OCI-LY3 (cell line): ENCODE data around the gene ZNF333.

Source experiments
- EZH2phosphoT487 ChIP-seq: fragments of 200-600 bp; shearing (Covaris generic); IDR thresholded peaks from 2 replicates; pipeline ENCODE4 v1.6.1; 2018; ENCODE audit warnings: antibody characterized with exemption, mixed run types, low read depth
- TF ChIP-seq, protein P1 (sequence below): fragments of 200-600, 300-600 bp; sonication (generic); IDR thresholded peaks from 2 replicates; pipeline ENCODE4 v1.5.1; 2014; ENCODE audit warnings: antibody characterized with exemption, low read length, low read depth

DNA sequence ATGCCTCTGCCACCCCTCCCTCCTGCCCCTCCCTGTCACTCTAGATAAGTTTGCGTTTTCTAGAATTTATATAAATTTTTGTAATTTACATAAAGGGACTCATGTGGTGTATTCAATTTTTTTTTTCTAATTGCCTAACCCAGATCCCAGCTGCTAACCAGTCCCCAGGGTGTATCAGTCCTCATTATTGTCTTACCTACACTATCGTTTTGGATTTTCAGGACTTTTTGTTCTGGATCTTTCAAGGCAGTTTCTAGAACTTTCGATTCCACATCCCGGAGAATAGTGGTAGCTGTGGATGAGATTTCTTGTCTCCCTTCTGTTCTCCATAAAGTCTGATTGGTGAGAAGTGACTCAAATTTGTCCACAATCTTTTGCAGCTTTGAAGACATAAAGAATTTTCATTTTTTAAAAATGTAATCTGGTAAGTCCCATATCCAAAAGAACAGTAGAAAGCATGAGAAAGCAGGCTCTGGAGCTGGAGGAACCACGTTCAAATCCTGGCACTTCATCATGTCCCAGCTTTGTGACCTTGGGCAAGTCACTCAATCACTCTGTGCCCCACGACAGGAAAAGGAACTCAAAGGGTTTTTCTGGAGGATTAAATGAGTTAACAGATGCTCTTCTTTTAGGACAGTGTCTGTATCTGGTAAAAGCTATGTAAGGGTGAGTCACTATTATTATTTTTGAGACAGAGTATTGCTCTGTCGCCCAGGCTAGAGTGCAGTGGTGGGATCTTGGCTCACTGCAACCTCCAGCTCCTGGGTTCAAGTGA, 34.9 kb upstream of the ZNF333 start:
- TF ChIP-seq, protein P1, sequence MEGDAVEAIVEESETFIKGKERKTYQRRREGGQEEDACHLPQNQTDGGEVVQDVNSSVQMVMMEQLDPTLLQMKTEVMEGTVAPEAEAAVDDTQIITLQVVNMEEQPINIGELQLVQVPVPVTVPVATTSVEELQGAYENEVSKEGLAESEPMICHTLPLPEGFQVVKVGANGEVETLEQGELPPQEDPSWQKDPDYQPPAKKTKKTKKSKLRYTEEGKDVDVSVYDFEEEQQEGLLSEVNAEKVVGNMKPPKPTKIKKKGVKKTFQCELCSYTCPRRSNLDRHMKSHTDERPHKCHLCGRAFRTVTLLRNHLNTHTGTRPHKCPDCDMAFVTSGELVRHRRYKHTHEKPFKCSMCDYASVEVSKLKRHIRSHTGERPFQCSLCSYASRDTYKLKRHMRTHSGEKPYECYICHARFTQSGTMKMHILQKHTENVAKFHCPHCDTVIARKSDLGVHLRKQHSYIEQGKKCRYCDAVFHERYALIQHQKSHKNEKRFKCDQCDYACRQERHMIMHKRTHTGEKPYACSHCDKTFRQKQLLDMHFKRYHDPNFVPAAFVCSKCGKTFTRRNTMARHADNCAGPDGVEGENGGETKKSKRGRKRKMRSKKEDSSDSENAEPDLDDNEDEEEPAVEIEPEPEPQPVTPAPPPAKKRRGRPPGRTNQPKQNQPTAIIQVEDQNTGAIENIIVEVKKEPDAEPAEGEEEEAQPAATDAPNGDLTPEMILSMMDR = no peak
- TF ChIP-seq EZH2phosphoT487 = no peak
